ENCODE measurements around the gene ZNHIT2. TPM values are rescaled to one million over a fixed set of nuclear protein-coding genes. Genes with fewer than 3 reads are reported as not detected.

The ZNHIT2 gene
- total RNA-seq: 10 to 100 TPM; 18.7 to 33.9 TPM

DNA sequence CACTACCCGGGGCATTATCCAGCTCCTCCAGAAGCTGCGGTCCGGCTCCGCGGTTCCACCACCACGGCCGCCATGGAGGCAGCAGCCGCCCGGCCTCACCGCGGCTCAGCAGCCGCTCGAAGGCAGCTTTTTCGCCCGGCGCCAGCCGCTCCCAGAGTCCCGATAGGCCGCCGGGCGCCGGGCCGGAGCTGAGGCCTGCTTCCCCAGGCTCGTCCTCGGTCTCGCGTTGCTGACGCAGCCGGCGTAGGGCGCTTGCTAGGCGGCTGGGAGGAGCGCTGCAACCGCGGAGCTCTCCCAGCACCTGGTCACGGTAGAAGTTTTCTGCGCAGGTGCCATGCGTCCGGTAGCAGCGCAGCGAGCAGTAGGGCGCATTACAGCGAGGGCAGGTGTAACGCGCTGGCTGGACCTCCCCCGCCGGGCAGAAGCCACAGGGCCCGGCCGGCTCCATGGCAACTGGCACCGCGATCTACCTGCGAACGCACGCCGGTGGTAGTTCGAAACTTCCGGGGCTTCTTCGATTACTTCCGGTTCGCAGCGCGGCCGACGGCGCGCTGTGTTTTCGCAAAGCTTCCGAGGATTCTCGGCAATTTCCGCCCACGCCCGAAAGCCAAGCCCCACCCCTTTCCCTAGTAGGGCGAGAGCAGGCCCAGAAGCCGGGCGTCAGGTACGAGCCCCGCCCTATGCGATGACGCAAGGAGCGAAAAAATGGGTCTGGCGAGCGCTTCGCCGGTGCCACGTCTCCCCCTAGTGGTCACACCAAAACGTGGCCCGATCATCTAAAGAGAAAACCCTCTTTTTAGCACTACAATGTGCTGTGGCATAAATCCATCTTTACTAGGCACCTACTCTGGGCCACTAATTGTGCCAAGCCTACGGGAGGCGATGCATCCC, at the start of gene ZNHIT2:
Gene ZNHIT2, minus strand, starts transcription at position 496 of the 891 bp plus-strand sequence. Its CDS starts 48 bp downstream, at position 448.
- Histone ChIP-seq H3K9me3 (no peaks in the 10 kb centered on the region), H3K27ac (peak within 1 kb of the TSS; percentile 71 to 96 (median 91)), H3K4me1 (peaks cover 61% of the 10 kb centered on the region), H3K27me3 (no peaks in the 10 kb centered on the region), H3K4me3 (peak within 1 kb of the TSS; percentile 52 to 69), H3K36me3 (replicated peaks in 1 of 2; ENCODE audit: insufficient read depth in 1 of 2, low read depth in 2 of 2) (peaks cover 0 to 7% of the 10 kb centered on the region in 2 donors)
- ATAC-seq (peak; percentile 83), DNase-seq (peak; percentile 100)
- 0% methylated on average over 18 to 87 of the region's 89 CpGs for WGBS, 2 donors
- TF ChIP-seq POLR2A (IDR thresholded peaks at IDR 0.05): peak; percentile 73 to 92 (median 90)
- TF ChIP-seq, protein P1, sequence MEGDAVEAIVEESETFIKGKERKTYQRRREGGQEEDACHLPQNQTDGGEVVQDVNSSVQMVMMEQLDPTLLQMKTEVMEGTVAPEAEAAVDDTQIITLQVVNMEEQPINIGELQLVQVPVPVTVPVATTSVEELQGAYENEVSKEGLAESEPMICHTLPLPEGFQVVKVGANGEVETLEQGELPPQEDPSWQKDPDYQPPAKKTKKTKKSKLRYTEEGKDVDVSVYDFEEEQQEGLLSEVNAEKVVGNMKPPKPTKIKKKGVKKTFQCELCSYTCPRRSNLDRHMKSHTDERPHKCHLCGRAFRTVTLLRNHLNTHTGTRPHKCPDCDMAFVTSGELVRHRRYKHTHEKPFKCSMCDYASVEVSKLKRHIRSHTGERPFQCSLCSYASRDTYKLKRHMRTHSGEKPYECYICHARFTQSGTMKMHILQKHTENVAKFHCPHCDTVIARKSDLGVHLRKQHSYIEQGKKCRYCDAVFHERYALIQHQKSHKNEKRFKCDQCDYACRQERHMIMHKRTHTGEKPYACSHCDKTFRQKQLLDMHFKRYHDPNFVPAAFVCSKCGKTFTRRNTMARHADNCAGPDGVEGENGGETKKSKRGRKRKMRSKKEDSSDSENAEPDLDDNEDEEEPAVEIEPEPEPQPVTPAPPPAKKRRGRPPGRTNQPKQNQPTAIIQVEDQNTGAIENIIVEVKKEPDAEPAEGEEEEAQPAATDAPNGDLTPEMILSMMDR (IDR thresholded peaks at IDR 0.05): peak; percentile 90 to 99 (median 97)
- intact Hi-C loops (cut with DNase I): no loop called here

DNA sequence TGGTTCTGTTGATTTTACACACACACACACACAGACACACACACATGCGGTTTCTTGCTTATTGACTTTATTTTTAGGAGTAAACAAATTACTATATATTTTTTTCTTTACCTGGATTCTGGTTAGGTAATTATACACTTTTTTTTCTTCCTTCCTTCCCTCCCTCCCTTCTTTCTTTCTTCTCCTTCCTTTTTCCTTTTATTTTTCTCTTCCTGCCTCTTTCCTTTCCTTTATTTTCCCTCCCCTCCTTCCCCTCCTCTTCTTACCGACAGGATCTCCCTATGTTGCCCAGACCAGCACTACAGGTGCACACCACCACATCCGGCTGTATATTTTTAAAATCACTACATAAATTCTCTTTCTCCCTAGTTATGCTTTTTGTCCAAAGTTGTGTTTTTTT, 49.4 kb upstream of the ZNHIT2 start:
- no peak for DNase-seq
- intact Hi-C loops (cut with DNase I): no loop called here
- H3K27ac ChIP-seq: no peak overlapping the region

DNA sequence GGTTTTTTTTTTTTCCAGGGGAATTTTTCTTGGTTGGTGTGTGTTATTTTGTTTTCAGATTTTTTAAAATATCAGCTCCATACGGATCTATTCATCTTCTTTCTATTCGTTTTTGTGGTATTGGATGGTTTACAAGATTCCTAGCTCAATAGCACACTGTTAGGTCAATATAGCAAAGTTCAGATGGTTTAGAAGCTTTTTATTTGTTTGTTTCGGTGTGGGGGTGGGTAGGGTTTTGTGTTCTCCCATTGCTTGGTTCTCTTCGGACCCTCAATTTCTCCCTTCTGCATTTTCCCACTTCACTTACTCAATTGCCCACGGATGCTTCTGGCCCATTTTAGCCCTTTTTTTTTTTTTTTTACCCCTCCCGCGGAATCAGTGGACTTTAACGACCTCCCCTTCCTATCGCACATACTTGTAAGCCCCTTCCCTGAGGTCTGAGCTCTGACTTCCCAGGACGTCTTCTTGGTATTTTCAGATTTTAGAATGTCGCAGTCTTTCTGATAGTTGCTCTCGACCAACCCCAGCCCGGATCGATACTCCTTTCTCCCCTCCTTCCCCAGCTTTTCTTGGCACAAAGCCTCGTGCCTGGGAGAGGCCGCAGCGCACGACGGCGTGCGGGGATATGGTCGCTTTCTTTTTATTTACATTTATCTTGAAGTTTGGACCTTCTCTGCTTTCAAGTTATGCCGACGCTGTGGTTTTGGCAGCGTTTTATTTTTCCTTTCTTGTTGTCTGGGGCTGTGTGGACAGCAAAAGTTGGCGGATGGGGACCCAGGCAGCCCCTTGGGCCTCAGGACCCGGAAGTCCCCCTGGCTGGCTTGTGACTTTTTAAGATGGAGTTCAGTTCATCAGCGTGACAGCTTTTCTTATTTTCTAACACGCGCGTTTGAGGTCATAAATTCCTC, 48.2 kb upstream of the ZNHIT2 start:
- H3K4me1 ChIP-seq: peaks cover 9% of the 10 kb centered on the region
- intact Hi-C loops (cut with DNase I): no loop called here
- ATAC-seq (peak; percentile 53), DNase-seq (peak in 3 of 4 donors; percentile 28 to 39 (median 33))
- H3K36me3 ChIP-seq (replicated peaks in 1 of 2; ENCODE audit: insufficient read depth in 1 of 2, low read depth in 2 of 2): no peaks in the 10 kb centered on the region
- WGBS, 2 donors: 30 to 39% methylated on average over 31 of the region's 31 CpGs
- TF ChIP-seq POLR2A (IDR thresholded peaks at IDR 0.05): no peak
- TF ChIP-seq, protein P1 (IDR thresholded peaks at IDR 0.05): no peak
- no peaks in the 10 kb centered on the region for H3K27me3 ChIP-seq
- H3K9me3 ChIP-seq: no peaks in the 10 kb centered on the region
- peak overlapping the region in 3 of 4 donors; percentile 25 to 43 (median 33) for H3K27ac ChIP-seq
- no peak overlapping the region for H3K4me3 ChIP-seq

More for the DNA sequence above, 49.4 kb upstream of the ZNHIT2 start:
- Histone ChIP-seq H3K9me3 (no peaks in the 10 kb centered on the region), H3K4me1 (peaks cover 9% of the 10 kb centered on the region), H3K4me3 (no peak overlapping the region), H3K27me3 (no peaks in the 10 kb centered on the region), H3K36me3 (replicated peaks in 1 of 2; ENCODE audit: insufficient read depth in 1 of 2, low read depth in 2 of 2) (no peaks in the 10 kb centered on the region)
- ATAC-seq: no peak
- WGBS, 2 donors: 71% methylated on average over 3 of the region's 3 CpGs
- no peak for TF ChIP-seq POLR2A (IDR thresholded peaks at IDR 0.05)
- TF ChIP-seq, protein P1 (IDR thresholded peaks at IDR 0.05): no peak

DNA sequence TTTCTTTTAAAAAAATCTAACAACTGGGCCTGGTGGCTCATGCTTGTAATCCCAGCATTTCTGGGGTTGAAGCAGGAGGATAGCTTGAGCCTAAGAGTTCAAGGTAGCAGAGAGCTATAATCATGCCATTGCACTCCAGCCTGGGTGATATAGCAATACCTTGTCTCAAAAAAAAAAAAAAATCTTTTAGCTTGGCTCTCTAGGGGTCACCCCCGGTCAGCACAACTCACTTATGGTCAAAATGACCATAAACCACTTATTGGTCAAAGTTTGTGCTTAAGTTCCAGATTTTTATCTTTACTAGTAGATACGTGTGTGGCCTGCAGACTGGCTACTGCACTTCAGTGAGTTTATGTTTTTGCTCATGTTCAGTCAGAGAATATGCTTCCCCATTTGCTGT, 46.2 kb upstream of the ZNHIT2 start:
- Histone ChIP-seq H3K4me1 (peaks cover 9% of the 10 kb centered on the region), H3K27me3 (no peaks in the 10 kb centered on the region), H3K27ac (no peak overlapping the region), H3K4me3 (no peak overlapping the region), H3K9me3 (no peaks in the 10 kb centered on the region), H3K36me3 (replicated peaks in 1 of 2; ENCODE audit: insufficient read depth in 1 of 2, low read depth in 2 of 2) (no peaks in the 10 kb centered on the region)
- WGBS, 2 donors: 82% methylated on average over 2 of the region's 2 CpGs
- no peak for TF ChIP-seq POLR2A (IDR thresholded peaks at IDR 0.05)
- TF ChIP-seq, protein P1 (IDR thresholded peaks at IDR 0.05): no peak
- no peak for ATAC-seq
- intact Hi-C loops (cut with DNase I): no loop called here
- DNase-seq: no peak
